Astrocyte of the hippocampus (primary cell): ENCODE results near the gene TCL1B.
"Not testable (repeated sequence)": the region's sequence is repeated elsewhere in the genome, so short reads cannot be mapped to it uniquely, and the experiment has no call there.

Experiments
- DNase-seq: peaks from one replicate; pipeline ENCODE4 v3.0.0; 2011; ENCODE audit warnings: low read depth, low spot score

Gene TCL1B

GRCh38 chr14:95685978-95686922 is at the start of gene TCL1B:
Gene TCL1B (plus strand): TSS chr14:95686426. CDS start chr14:95686468, 42 bp downstream.
- no peak for DNase-seq

- no peak for DNase-seq
Measured at GRCh38 chr14:95644981-95645380, 41.2 kb upstream of the TCL1B start.

- no peak for DNase-seq
Measured at GRCh38 chr14:95645389-95645996, 40.7 kb upstream of the TCL1B start.

GRCh38 chr14:95647926-95648325 is 38.3 kb upstream of the TCL1B start:
- no peak for DNase-seq

GRCh38 chr14:95649230-95649629 is 37.0 kb upstream of the TCL1B start:
- no peak for DNase-seq

- no peak for DNase-seq
Measured at GRCh38 chr14:95651028-95651427, 35.2 kb upstream of the TCL1B start.

GRCh38 chr14:95651821-95652583 is 34.2 kb upstream of the TCL1B start:
- DNase-seq: no peak

GRCh38 chr14:95652690-95653089 is 33.5 kb upstream of the TCL1B start:
- DNase-seq: no peak

GRCh38 chr14:95655461-95655860 is 30.8 kb upstream of the TCL1B start:
- DNase-seq: no peak

- no peak for DNase-seq
Measured at GRCh38 chr14:95656634-95657033, 29.6 kb upstream of the TCL1B start.

- no peak for DNase-seq
Measured at GRCh38 chr14:95657454-95657853, 28.8 kb upstream of the TCL1B start.

GRCh38 chr14:95659293-95659989 is 26.8 kb upstream of the TCL1B start:
- no peak for DNase-seq

- no peak for DNase-seq
Measured at GRCh38 chr14:95659990-95660385, 26.2 kb upstream of the TCL1B start.

GRCh38 chr14:95660651-95661515 is 25.3 kb upstream of the TCL1B start:
- no peak for DNase-seq

GRCh38 chr14:95662376-95663186 is 23.6 kb upstream of the TCL1B start:
- DNase-seq: peak; percentile 2

GRCh38 chr14:95663226-95663797 is 22.9 kb upstream of the TCL1B start:
- no peak for DNase-seq

- DNase-seq: no peak
Measured at GRCh38 chr14:95664066-95664465, 22.2 kb upstream of the TCL1B start.

- no peak for DNase-seq
Measured at GRCh38 chr14:95664546-95664945, 21.7 kb upstream of the TCL1B start.

- not testable (repeated sequence) for DNase-seq
Measured at GRCh38 chr14:95665530-95665929, 20.7 kb upstream of the TCL1B start.
